ENCODE measurements around the gene UTP3.
"Not testable (repeated sequence)": the region's sequence is repeated elsewhere in the genome, so short reads cannot be mapped to it uniquely, and the experiment has no call there.

UTP3 gene

DNA sequence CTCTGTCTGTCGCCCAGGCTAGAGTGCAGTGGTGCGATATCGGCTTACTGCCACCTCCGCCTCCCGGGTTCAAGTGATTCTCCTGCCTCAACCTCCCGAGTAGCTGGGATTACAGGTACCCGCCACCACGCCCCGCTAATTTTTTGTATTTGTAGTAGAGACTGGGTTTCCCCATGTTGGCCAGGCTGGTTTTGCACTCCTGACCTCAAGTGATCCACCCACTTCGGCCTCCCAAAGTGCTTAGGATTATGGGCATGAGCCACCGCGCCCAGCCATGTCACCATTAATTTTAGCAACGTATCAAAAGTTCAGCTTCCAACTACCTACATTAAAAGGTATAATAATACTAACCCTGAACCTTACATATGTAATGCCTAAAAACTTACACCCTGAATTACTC lies 940 bp upstream of the UTP3 start:
- no peak for DNase-seq (ENCODE audit: low read depth, low spot score)

DNA sequence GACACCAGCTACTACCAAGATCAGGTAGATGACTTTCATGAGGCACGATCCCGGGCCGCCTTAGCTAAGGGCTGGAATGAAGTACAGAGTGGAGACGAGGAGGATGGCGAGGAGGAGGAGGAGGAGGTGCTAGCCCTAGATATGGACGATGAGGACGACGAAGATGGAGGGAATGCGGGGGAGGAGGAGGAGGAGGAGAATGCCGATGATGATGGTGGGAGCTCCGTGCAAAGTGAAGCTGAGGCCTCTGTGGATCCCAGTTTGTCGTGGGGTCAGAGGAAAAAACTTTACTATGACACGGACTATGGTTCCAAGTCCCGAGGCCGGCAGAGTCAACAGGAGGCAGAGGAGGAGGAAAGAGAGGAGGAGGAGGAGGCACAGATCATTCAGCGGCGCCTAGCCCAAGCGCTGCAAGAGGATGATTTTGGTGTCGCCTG lies 481 bp downstream of the UTP3 start:
- no peak for DNase-seq (ENCODE audit: low read depth, low spot score)

DNA sequence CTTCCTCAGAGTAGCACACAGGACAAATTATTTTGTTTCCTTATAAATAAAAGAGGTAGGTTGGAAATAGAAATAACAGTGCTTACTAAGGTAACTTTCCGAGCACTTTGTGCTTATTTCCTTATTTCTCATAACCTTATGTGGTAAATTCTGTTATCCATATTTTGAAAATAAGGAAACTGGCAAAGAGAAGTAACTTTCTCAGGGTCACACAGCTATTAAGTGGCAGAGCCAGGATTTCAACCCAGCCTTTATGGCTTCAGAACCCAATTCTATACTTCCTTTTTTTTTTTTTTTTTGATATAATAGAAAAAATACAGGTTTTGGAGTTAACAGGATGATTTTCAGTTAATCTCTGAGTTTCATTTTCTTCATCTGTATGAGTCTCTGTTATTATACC lies 3.3 kb downstream of the UTP3 start:
- DNase-seq (ENCODE audit: low read depth, low spot score): no peak

DNA sequence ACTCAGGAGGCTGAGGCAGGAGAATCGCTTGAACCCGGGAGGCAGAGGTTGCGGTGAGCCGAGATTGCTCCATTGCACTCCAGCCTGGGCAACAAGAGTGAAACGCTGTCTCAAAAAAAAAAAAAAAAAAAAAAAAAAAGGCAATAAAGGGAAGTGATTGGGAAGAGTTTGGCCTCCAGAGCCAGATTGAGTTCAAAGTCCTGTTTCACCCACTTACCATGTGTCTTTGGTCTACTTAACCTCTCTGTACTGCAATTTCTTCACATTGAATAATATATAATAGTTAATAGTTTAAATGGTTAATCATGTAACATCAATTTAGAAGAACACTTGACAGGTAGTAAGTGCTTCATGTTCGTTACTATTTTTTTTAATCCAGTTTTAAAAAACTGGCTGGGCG lies 6.3 kb downstream of the UTP3 start:
- DNase-seq (ENCODE audit: low read depth, low spot score): not testable (repeated sequence)

DNA sequence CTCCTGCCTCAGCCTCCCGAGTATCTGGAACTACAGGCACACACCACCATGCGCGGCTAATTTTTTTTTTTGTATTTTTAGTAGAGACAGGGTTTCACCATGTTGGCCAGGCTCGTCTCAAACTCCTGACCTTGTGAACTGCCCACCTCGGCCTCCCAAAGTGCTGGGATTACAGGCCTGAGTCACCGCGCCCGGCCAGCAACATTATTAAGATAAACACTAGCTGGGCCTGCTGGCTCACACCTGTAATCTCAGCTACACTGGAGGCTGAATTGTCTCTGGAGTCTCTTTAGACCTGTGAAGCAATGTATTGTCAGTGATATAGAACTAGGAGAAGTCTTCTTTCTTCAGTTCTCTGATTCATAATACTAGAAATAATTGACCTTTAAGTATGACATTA lies 10.1 kb downstream of the UTP3 start:
- DNase-seq (ENCODE audit: low read depth, low spot score): not testable (repeated sequence)

DNA sequence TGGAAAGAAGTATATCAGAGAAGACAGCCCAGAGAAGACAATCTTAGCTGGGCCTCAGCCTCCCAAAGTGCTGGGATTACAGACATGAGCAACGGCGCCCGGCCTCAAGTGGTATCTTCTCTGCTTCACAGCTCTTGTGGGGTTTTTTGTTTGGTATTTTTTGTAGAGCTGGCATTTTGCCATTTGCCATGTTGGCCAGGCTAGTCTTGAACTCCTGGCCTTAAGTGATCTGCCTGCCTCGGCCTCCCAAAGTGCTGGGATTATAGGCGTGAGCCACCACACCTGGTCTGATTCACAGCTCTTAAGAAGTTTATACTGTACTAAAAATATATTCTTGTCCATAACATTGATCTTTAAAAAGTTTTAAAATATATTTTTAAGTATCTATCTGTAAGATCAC lies 12.4 kb downstream of the UTP3 start:
- DNase-seq (ENCODE audit: low read depth, low spot score): no peak

DNA sequence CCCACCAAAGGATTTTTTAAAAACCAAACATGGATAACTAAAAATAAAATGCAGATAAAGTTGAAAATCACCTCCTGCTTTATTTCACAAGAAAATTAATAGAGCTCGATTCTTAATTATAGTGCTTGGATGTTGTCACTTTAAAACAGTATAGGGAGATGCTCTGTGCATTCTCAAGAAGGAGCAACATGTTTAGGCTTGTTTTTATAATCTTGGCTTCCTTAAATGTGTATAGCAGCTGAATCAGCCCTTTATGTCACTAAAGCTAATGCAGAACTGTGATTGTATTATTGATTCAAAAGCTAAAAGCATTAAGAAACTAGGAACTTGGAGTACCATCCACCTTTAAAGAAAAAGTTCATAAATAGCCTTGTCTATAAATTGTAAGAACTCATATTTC lies 12.9 kb downstream of the UTP3 start:
- DNase-seq (ENCODE audit: low read depth, low spot score): no peak

DNA sequence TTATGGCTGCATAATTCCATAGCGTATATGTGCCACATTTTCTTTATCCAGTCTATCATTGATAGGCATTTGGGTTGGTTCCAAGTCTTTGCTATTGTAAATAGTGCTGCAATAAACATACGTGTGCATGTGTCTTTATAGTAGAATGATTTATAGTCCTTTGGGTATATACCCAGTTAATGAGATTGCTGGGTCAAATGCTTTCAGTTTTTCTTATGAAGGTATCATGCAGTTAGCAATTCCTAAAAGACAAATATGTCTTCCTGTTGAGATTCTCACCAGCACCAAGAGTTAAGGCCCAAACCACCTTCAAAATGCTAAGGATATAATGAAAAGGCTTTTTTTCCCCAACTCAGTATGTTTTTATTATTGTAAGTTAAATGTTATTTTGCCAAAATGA lies 14.3 kb downstream of the UTP3 start:
- not testable (repeated sequence) for DNase-seq (ENCODE audit: low read depth, low spot score)

DNA sequence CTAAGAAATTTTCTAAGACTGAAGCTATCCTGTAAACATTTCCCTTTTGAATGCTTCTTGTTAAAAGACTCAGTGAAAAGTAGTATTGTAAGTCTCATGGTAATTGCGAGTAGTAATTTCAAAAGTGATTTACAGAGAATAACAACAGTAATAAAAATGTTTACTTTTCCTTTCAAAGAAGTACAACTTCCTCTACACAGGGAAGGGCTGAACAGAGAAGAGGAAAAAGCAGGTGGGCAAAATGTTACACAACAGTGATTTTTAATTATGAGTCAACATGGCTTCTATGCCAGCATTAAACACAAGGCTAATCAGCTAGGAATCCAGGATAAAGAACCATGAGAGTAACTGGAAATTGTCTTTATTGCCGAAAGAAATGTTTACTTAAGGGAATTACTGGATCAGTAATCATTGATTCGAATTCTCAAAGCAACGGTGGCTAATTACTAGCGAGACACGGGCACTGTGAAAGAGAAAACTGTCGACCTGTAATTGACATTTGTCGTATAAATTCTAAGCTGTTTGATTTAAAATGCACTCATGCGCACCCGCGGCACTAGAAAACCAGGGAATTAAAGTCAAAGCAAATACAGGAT lies 15.4 kb downstream of the UTP3 start:
- DNase-seq (ENCODE audit: low read depth, low spot score): no peak

DNA sequence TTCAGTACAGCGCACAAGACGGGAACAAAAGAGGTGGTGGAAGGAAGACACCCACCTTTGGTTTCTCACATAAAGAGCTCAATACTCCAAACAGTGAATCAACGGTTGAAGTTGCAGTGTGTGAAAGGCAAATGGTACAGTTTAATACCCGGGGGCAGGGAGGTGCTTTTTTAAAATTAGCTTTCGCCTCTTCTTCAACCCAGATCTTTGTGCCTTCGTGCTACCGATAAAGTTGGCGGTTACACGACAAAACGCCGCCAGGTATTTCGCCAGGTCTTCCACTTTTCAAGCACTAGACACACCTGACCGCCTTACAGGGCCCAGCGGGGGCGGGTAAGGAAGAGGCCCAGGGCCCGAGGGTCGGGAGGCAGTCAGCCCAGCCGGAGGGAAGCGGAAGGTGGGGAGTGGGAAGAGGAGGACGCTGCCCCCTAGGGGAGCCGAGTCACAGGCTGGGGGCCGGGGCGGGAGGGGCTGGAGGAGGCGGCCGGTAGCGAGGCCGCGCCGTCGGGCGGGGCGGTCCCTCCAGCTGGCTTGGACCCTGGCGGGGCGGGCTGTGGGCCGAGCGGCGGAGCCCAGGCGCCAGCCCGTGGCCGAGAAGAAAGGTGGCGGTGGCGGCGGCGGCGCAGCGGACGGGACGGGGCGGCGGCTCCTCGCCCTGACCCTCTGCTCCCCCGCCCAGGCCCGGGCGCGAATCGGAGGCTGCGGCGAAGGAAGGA lies 16.0 kb downstream of the UTP3 start:
- DNase-seq (ENCODE audit: low read depth, low spot score): peak; percentile 11

DNA sequence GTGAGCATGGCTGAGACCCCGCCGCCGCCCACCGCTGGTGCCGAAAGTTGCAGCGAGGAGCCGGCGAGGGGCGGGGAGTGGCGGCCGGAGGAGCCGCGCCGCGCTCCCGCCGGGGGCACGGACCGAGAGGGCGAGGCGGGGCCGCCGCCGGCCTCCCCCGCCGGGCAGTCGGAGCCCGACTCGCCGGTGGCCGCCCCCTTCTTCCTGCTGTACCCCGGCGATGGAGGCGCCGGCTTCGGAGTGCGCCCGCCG lies 16.5 kb downstream of the UTP3 start:
- no peak for DNase-seq (ENCODE audit: low read depth, low spot score)

DNA sequence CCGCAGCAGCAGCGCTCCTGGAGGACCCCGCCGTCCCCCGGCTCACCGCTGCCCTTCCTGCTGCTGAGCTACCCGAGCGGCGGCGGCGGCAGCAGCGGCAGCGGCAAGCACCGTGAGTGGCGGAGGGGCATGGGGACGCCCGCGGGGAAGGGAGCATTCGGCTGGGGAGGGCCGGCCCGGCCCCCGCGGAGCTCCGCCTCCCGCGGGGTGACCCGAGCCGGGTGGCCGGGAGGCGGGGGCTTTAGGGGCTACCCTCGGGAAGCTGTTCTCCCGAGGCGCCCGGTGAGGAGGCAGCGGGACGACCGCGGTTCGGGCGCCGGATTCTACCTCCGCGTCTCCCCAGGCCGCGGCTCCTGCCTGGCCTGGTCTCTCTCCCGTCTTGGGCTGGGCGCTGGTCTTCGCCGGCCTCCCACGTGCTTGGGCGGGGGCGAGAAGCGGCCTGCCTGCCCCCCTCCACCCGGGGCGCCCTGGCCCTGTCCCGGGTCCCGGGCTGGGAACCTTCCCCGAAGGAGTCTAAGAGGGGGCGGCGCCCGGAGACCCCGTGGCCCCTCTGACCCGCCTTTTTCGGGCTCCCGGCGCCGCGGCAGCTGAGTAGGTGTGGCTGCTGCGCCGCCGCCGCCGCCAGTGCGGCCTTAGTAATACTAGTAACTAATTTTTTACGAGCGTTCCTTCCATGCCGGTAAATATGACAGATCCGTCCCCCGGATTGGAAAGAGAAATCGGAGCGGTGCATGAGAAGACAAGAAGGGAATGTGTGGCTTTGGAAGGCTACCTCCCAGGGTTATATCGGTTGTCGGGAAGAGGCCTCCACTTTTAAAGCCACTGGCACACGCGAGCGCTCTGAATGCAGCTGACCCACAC lies 17.1 kb downstream of the UTP3 start:
- DNase-seq (ENCODE audit: low read depth, low spot score): peak; percentile 42

DNA sequence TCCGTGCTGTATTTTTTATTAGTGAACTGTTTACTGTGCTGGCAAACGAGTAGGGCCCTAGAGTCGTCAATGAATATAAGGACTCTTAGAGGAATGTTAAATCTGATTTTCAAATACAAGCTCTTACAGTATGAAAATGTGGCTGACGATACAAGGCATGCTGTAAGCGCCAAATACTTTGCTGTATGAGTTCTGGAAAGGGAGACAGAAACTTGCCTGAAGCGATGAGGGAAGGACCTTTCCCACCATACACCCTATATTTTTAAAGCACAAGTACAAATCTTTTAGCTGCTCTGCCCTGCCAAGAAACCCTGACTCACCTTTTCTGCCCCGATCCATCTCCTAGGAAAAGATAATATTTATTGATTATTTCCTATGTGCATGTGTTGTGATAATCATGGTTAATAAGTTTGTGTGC lies 17.7 kb downstream of the UTP3 start:
- no peak for DNase-seq (ENCODE audit: low read depth, low spot score)

DNA sequence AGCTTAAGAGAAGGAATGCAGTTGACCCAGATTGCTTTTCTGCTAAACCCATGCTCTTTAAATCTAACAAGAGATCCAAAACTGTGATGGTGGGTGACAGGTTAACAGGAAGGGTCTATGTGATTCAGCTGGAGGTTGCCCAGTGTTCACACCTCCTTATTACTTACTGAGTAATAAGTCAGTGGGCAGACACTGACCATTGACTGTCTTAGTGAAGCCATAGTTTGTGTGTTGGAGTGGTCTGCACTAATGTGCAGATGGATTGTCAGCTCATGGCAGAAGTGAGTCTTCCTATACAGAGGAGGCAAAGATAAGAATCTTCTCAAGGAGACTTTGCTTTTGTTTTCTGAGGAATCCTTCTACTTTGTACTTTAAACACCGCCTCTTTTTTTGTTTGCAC lies 18.2 kb downstream of the UTP3 start:
- DNase-seq (ENCODE audit: low read depth, low spot score): no peak

DNA sequence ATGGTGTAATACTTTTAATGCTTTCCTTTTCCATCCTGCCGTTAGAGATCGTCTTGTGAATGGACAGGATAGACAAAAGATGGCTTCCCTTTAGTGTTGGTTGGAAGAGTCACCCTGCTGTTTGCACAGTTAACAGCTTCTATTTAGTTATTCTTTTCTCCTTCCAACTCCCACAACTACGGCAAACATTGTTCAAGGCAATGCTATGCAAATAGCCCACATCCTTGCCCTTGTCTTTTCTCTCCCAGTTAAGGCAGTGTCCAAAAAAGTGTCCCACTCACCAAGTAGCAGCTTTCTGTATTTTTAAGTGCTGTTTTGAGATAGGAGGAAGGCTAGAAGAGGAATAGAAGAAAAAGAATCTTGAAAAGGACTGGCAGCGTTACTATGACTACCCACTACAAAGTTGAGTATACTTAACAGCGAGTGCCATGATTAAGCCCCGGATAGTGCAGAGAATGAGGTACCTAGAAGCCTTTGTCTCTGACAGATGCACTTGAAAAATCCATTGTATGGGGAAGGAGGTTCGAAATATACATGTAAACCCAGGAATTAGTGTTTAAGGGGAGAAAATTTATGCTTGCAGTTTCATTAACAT lies 21.4 kb downstream of the UTP3 start:
- no peak for DNase-seq (ENCODE audit: low read depth, low spot score)

DNA sequence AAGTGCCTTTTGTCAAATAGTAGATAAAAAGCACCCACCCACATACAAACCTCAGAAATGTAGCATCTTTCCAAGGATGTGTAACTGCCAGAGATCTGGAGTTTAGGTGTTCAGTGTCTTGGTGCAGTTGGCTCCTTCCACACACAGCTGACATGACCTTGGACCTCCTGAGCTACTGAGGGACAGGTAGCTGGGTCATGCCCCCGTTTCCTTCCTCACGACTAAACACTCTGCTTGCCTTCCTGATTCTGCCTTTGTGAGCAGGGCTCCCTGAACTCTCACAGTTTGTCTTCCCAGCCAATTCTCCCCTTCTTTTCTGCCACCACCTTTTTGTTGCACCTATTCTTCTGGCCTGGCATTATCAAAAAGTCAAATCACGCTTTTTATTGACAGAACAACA lies 23.3 kb downstream of the UTP3 start:
- no peak for DNase-seq (ENCODE audit: low read depth, low spot score)

DNA sequence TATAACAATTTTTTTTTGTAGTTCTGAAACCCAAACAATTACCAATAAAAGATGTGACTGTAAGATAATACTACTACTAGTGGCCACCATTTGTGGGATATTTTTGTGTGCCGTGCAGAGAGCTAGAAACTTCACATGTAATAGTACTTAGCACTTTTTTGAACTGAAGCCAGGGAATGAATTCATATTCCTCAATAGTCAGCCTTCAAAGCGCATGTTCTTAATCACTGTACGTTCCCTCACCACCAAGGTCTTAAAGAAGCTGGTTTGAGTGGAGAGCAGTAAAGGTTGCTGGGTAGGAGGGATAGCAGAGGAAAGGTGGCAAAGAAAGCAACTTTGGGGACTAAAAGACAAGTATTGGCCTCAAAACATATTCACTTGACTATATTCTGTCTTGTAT lies 23.8 kb downstream of the UTP3 start:
- no peak for DNase-seq (ENCODE audit: low read depth, low spot score)

DNA sequence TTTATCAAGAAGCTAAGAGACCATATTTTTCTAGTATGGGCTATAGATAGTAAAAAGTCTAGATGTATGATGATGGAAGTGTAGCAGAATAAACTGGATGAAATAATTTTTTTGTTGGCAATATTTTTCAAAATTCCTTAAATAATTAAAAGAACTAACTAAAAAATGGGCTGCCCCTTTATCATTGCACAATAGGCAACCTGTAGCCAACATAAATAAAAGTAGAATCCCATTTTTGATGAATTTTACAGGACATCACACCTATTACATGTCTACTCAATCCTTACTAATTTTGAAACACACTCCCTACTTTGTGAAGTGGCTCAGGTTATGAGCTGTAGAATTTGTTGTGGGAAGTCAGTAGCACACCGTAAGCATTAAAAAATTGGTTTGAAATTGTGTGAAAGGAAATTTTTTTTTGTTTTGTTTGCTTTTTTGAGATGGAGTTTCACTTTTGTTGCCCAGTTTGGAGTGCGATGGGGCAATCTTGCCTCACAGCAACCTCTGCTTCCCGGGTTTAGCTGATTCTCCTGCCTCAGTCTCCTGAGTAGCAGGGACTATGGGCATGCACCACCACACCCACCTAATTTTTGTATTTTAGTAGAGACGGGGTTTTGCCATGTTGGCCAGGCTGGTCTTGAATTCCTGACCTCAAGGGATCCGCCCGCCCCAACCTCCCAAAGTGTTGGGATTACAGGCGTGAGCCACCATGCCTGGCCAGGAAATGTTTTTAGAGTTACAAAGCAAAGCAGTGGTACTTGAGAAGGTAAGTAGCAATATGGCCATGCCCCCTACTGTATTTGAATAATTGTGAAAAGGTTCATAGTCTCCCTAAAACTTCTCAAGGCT lies 24.5 kb downstream of the UTP3 start:
- DNase-seq (ENCODE audit: low read depth, low spot score): no peak

DNA sequence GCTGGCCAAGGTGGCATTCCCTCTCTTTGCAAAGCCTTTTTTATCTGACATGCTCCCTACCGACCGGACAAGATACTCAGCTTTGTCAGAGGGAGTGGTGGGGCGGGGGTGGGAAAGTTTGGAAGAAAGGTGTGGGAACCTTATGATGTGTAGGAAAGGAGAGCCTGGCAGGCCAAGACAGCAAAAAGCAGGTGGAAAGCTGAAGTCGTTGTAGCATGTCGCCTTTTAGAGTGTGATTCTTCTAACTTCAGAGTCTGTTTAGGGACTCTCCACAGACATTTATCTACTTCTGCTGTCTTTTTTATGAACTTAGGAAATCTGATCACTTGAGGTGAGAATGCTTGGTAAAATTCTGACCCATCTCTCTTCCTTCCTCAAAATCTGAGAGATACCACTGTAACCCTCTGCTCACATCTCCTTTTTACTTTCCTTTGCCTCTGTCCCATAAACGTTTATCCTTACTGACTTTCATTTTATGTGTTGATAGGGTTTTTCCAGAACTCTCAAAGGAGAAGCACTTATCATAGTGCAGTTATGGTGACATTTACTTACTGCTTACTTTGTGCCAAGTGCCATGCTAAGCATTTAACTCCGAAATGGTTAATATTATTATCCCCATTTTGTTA lies 25.2 kb downstream of the UTP3 start:
- no peak for DNase-seq (ENCODE audit: low read depth, low spot score)

DNA sequence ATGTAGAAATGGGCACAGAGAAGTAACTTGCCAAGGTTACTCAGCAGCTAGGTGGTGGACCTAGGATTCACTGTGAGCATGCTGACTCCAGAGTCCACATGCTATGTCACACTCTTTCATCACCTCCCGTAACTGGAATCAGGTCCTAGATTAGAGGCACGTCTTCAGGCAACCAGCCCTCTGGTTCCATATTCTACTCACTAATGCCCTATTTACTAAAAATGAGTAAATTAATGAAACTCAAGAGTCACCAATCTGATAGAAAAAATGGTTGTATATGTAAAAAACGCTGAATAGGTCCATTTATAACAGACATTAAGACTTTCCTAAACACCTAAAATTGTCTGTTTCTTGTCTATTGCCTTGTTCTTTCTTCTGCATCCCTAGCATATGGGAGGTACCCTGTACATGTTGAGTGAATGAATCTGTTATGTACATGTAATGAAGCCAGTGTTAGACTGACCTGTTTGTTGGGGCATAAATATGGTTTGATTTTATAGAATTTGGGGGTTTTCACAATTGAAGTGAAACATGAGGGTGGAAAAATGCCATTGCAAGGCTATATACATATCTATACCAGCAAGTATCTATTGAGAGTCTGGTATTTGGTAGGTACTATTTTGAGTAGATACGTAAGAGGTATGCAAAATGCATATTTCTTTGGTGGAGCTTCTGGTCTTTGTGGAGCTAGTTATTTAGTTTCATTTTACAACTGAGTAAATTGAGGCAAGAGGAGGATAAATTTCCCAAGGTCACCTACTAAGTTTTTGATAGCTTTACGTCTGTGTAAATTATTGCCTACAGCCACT lies 26.0 kb downstream of the UTP3 start:
- no peak for DNase-seq (ENCODE audit: low read depth, low spot score)

Data from activated naive CD8-positive, alpha-beta T cell treated with anti-CD3 and anti-CD28 coated beads, Interleukin-2, amount 50 U/mL, for 16 hours (primary cell).